SHP77 (cell line): ENCODE measurements around the gene MON2.

ENCODE experiments used
- DNase-seq, 2 experiments: peaks; one replicate each; lab custom pipeline; 2025; lab: John Stamatoyannopoulos, UW

Gene MON2

GRCh38 chr12:62613081-62613480 is 146.5 kb downstream of the MON2 start:
- no peak for DNase-seq

DNA sequence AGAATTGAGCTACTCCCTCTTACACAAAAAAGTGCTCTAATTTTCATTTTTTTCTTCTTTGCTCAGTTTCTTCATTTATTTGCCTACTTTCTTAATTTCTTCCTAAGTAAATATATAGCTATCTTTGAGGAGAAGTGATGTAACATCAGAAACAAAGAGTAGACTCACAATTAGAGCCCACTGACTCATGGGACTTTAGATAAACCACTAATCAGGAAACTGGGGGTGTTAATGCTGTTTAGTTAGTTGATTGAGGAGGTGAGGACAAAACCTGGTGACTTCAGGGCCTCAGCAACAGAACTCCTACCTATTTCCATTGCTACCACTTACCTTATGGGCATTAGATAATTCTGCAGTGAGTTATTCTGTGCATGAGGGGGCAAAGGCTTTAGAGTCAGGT is 151.7 kb downstream of the MON2 start:
- DNase-seq = no peak

GRCh38 chr12:62618930-62619329 is 152.3 kb downstream of the MON2 start:
- DNase-seq = peak; percentile 17 to 47

DNA sequence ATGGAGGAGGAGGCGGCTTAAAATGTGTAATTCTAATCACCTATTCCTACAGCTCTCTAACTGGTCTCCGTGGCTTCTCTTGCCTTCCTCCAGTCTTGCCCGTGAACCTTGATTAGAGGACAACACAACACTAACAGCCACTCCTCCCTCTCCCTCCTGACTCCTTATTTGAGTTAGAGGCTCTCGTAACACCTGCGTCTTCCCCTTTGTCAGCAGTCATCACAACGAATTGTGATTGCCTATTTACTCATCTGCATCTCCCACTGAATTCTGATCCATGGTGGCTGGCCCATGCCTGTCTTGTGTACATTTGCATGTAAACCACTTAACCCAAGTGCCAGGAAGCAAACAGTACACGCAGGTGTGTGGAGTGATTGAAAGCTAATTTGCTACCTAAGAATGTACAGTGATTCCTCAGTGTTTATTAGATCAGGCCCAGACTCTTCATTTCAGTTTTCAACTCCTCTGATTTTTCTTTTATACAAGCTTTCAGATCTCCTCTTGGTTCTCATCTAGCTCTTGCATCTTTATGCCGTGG is 154.5 kb downstream of the MON2 start:
- DNase-seq = peak; percentile 90 to 91

DNA sequence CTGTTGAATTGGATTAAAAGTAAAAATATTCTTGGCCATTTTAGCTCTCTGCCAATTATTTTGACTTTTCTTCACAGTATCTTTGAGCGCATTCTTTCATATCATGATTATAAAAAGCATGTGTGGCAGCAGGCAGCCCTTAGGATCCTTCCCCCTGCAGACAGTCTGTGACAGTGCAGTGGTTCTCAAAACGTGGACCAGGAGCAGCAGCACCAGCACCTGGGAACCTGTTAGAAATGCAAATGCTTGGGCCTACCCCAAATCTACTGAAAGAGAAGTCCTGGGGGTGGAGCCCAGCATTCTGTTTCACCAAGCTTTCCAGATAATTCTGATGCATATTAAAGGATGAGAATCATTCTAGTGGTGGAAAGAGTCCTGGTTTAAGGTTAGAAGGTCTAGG is 155.6 kb downstream of the MON2 start:
- DNase-seq = no peak

DNA sequence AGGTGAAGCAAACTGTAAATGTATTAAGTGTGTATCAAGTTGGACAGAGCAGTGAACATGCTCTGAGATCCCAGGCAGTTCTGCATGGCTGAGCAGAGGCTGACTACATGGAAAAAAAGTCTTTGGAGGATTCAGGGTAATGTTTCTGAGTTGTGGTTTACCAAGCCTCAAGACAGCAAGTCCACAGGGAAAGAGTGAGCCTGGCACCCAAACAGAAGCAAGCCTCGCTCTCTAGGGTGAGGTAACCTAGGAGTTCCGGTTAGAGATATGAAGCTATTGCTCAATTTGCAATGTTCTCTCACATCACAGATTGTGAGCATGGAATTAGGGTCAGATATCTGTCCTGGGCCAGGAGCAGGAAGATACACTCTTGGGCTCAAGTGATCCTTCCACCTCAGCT is 158.6 kb downstream of the MON2 start:
- DNase-seq = no peak

GRCh38 chr12:62627181-62627580 is 160.6 kb downstream of the MON2 start:
- DNase-seq = no peak

- DNase-seq = no peak
Measured at GRCh38 chr12:62629413-62629812, 162.8 kb downstream of the MON2 start.

DNA sequence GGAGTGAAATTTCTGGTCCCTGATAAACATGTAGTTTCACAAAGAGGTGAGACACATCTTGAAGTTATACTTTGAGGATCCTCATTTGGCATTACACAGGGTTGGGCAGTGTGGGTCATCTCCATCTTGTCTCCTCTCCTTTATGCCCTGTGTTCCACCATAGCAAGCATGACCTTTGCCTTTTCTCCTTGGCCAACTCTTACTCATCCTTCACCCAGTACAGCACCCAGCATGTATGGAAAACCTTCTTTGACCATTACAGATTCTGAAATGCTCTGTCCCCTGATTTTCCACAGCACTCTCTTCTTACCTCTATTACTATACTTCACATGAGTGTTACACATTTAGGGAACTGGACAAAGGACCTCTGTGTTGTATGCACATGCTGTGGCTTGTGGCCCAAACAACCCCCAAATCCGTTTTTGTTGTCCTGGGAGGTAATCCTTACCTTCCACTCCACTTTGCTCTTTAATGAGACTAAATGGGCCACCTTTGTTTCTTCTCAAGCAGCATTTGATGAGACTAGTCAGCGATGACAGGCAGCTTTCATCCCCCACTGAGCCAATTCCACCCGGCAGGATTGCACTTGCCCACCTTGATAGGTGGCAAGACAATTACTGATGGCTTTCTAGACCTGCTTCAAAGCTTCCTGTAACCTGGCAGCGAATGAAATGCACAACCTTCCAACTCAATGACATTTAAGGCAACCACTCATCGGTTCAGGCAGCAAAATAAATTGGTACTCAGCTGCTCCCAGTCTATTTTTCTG is 163.5 kb downstream of the MON2 start:
- no peak for DNase-seq

- no peak for DNase-seq
Measured at GRCh38 chr12:62631471-62632410, 165.1 kb downstream of the MON2 start.

- no peak for DNase-seq
Measured at GRCh38 chr12:62632411-62632918, 165.8 kb downstream of the MON2 start.

GRCh38 chr12:62635649-62636048 is 169.0 kb downstream of the MON2 start:
- DNase-seq = no peak

GRCh38 chr12:62637679-62638078 is 171.1 kb downstream of the MON2 start:
- DNase-seq = no peak

- no peak for DNase-seq
Measured at GRCh38 chr12:62640910-62641448, 174.4 kb downstream of the MON2 start.

DNA sequence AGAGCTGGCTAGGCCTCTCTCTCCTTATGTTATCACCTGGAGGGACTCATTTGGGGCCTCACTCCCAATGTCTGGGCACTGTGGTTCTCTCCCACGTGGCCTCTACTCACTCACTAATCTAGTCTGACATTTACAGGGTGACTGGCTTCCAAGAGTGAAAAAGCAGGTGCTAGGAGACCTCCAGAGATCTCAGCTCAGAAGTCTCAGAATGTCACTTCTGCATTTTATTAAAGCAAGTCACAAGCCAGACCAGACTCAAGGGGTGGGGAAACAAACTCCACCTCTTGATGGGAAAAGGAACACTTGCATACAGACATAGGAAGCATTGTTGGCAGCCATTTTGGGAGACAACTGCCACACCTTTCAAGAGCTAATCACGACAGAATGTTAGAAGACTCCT is 175.9 kb downstream of the MON2 start:
- DNase-seq = no peak

DNA sequence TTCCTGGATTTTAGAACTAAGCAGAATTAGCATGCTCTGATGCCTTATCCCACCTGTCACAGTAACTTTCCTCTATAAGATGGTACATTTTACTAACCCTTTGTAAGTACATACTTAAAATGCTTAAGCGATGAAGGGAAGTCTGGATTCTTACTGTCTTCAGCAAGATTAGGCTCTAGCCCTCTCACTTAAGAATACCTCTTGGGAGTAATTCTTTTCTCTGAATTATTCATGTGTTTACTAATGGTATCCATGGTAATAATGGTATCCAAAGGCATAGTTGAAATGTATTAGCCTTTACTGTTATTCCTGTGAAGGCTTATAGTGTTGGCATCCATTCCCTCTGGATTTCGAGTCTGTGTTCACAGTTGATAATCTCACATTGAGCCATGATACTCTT is 176.9 kb downstream of the MON2 start:
- DNase-seq = no peak

GRCh38 chr12:62646566-62646965 is 179.9 kb downstream of the MON2 start:
- no peak for DNase-seq

DNA sequence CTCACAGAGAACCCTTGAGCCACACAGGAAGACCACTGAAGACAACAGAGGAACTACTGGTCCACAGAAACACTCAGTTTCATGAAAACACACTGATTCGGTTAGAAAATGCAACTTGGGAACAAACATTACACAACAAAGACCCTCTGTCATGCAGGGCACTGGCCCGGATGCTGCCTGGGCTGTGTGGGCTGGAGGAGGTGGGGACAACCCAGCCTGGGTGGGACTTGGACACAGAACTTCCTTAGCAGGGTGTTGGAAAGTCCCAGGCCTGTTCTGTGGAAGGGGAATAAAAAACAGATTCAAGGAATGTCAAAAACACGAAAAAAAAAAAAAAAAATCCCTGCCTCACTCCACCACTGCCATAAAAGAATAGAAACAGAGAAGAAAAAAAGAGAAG is 181.0 kb downstream of the MON2 start:
- no peak for DNase-seq

DNA sequence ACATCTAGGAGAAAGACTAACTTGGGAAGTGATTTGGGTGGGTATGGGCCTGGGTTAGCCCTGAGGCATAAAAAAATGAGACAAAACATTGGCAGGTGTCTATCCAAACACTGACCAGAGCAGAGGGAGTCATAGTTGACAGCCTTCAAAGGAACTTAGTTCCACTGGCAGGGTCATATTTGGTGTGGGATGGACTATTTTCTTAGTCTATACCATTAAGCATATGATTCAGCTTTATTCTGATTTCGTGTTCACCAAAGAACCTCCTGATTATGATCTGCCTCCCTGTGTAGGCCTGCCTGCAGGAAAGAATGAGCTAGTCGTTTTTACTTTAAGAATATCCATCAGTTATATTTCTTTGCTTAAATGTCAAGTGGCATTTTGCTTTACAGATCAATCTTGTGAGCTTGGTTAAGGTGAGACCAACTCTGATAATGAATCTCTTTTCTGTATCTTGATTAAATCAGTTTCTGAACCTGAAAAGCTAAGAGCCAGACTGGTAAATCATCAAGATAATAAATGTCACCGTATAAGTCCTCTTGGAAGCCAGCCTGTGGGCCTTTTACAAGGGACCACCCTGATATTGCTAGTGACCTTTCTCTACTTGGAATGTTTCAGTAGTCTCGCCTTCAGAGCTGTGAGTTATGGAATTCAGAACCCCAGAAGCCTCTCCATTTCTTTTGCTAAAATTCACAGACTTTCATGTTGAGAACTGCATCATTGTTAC is 182.9 kb downstream of the MON2 start:
- no peak for DNase-seq
